H1 (cell line): ENCODE results near the gene WDR5. TPM values are rescaled to one million over a fixed set of nuclear protein-coding genes. Genes with fewer than 3 reads are reported as not detected.

Source experiments
- ASH2L ChIP-seq: fragments of 200-600, 300-600 bp; sonication (generic); IDR thresholded peaks from one replicate; pipeline ENCODE4 v1.7.1; 2017; ENCODE audit warnings: low read length
- CHD1 ChIP-seq: IDR thresholded peaks from 2 replicates; pipeline ENCODE4 v1.6.1; 2012; ENCODE audit warnings: low read depth, low read length, improper control_type of control experiment
- EP300 ChIP-seq, 2 experiments: IDR thresholded peaks; 1 replicate in 1 of 2; 2 replicates in 1 of 2; pipeline ENCODE4 v1.6.1; 2011 to 2012; ENCODE audit warnings: low read depth in 2 of 2, low read length in 2 of 2, mild to moderate bottlenecking in 2 of 2, borderline replicate concordance in 1 of 2, inconsistent platforms in 1 of 2, moderate library complexity in 1 of 2
- GABPA ChIP-seq: IDR thresholded peaks from 2 replicates; pipeline ENCODE4 v1.6.1; 2011; ENCODE audit warnings: mild to moderate bottlenecking, low read length, moderate library complexity, borderline replicate concordance; ENCODE audit not compliant: insufficient read depth
- KDM4A ChIP-seq: IDR thresholded peaks from one replicate; pipeline ENCODE4 v1.7.1; 2012; ENCODE audit warnings: low read depth, mild to moderate bottlenecking, moderate library complexity, low read length, inconsistent platforms; ENCODE audit not compliant: severe bottlenecking
- POLR2AphosphoS5 ChIP-seq: IDR thresholded peaks from 2 replicates; pipeline ENCODE4 v1.6.1; 2011; ENCODE audit warnings: low read depth, low read length
- RBBP5 ChIP-seq: IDR thresholded peaks from 2 replicates; pipeline ENCODE4 v1.7.1; 2012; ENCODE audit warnings: low read depth, mild to moderate bottlenecking, inconsistent platforms, low read length, moderate library complexity, borderline replicate concordance
- SIX5 ChIP-seq: IDR thresholded peaks from 2 replicates; pipeline ENCODE4 v1.6.1; 2011; ENCODE audit warnings: mild to moderate bottlenecking, low read depth, low read length
- SP2 ChIP-seq: IDR thresholded peaks from 2 replicates; pipeline ENCODE4 v1.6.1; 2012; ENCODE audit warnings: mild to moderate bottlenecking, low read length, inconsistent platforms
- TBP ChIP-seq: IDR thresholded peaks from 2 replicates; pipeline ENCODE4 v1.6.1; 2011; ENCODE audit warnings: low read depth, low read length, improper control_type of control experiment
- ZNF274 ChIP-seq: IDR thresholded peaks from 2 replicates; pipeline ENCODE4 v1.7.0; 2012; ENCODE audit warnings: low read length, borderline replicate concordance; ENCODE audit errors: extremely low read depth
- polyA plus RNA-seq, 7 experiments: library from polyadenylated mRNA; depleted of rRNA in 3 of 7; stranded (reverse) in 5 of 7; unstranded in 2 of 7; fragments of >200 nt in 5 of 7; fragments of 200-250 nt in 2 of 7; gene quantifications; 1 replicate in 5 of 7; 2 replicates in 1 of 7; 4 replicates in 1 of 7; pipeline versions ENCODE4 v1.2.1 to v1.2.3, GENCODE V29; 2011 to 2013; ENCODE audit warnings: missing spikeins in 2 of 7, mixed read lengths in 2 of 7
- total RNA-seq: library from RNA; stranded (reverse); fragmentation: NEBNext Ultra II Directional; extraction: Animal tissue kit (Norgen Biotek cat#: 25700); gene quantifications from 2 replicates; pipeline ENCODE4 v1.2.1, GENCODE V29; 2021
- TF ChIP-seq, protein P1 (sequence below): fragments of 300-600 bp; sonication (generic); IDR thresholded peaks from 2 replicates; pipeline ENCODE4 v1.7.1; 2012; ENCODE audit warnings: low read length, moderate library complexity, mild to moderate bottlenecking, inconsistent platforms; ENCODE audit not compliant: insufficient replicate concordance

Gene WDR5
- total and polyA plus RNA-seq, 2 of the 8 experiments (the other 6 are each of a cell fraction or from before 2014, with no cell fraction given): 38.4 to 68.1 TPM

DNA sequence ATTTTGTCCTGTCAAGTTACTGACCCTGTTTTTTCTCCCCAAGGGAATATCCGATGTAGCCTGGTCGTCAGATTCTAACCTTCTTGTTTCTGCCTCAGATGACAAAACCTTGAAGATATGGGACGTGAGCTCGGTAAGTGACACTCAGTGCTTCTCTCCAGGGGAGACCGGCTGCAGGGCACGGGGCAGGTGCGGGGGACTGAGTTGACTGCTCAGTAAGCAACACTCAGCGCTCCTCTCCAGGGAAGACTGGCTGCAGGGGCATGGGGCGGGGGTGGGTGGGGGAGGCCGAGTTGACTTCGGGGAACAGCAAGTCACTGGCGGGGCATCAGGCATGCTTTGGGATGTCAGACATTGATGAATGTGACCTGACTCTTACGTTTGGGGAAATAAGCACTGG lies 6.0 kb downstream of the WDR5 start (continued):
- TF ChIP-seq, protein P1, sequence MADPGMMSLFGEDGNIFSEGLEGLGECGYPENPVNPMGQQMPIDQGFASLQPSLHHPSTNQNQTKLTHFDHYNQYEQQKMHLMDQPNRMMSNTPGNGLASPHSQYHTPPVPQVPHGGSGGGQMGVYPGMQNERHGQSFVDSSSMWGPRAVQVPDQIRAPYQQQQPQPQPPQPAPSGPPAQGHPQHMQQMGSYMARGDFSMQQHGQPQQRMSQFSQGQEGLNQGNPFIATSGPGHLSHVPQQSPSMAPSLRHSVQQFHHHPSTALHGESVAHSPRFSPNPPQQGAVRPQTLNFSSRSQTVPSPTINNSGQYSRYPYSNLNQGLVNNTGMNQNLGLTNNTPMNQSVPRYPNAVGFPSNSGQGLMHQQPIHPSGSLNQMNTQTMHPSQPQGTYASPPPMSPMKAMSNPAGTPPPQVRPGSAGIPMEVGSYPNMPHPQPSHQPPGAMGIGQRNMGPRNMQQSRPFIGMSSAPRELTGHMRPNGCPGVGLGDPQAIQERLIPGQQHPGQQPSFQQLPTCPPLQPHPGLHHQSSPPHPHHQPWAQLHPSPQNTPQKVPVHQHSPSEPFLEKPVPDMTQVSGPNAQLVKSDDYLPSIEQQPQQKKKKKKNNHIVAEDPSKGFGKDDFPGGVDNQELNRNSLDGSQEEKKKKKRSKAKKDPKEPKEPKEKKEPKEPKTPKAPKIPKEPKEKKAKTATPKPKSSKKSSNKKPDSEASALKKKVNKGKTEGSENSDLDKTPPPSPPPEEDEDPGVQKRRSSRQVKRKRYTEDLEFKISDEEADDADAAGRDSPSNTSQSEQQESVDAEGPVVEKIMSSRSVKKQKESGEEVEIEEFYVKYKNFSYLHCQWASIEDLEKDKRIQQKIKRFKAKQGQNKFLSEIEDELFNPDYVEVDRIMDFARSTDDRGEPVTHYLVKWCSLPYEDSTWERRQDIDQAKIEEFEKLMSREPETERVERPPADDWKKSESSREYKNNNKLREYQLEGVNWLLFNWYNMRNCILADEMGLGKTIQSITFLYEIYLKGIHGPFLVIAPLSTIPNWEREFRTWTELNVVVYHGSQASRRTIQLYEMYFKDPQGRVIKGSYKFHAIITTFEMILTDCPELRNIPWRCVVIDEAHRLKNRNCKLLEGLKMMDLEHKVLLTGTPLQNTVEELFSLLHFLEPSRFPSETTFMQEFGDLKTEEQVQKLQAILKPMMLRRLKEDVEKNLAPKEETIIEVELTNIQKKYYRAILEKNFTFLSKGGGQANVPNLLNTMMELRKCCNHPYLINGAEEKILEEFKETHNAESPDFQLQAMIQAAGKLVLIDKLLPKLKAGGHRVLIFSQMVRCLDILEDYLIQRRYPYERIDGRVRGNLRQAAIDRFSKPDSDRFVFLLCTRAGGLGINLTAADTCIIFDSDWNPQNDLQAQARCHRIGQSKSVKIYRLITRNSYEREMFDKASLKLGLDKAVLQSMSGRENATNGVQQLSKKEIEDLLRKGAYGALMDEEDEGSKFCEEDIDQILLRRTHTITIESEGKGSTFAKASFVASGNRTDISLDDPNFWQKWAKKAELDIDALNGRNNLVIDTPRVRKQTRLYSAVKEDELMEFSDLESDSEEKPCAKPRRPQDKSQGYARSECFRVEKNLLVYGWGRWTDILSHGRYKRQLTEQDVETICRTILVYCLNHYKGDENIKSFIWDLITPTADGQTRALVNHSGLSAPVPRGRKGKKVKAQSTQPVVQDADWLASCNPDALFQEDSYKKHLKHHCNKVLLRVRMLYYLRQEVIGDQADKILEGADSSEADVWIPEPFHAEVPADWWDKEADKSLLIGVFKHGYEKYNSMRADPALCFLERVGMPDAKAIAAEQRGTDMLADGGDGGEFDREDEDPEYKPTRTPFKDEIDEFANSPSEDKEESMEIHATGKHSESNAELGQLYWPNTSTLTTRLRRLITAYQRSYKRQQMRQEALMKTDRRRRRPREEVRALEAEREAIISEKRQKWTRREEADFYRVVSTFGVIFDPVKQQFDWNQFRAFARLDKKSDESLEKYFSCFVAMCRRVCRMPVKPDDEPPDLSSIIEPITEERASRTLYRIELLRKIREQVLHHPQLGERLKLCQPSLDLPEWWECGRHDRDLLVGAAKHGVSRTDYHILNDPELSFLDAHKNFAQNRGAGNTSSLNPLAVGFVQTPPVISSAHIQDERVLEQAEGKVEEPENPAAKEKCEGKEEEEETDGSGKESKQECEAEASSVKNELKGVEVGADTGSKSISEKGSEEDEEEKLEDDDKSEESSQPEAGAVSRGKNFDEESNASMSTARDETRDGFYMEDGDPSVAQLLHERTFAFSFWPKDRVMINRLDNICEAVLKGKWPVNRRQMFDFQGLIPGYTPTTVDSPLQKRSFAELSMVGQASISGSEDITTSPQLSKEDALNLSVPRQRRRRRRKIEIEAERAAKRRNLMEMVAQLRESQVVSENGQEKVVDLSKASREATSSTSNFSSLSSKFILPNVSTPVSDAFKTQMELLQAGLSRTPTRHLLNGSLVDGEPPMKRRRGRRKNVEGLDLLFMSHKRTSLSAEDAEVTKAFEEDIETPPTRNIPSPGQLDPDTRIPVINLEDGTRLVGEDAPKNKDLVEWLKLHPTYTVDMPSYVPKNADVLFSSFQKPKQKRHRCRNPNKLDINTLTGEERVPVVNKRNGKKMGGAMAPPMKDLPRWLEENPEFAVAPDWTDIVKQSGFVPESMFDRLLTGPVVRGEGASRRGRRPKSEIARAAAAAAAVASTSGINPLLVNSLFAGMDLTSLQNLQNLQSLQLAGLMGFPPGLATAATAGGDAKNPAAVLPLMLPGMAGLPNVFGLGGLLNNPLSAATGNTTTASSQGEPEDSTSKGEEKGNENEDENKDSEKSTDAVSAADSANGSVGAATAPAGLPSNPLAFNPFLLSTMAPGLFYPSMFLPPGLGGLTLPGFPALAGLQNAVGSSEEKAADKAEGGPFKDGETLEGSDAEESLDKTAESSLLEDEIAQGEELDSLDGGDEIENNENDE: no peak
- TF ChIP-seq RBBP5: no peak
- TF ChIP-seq ASH2L: no peak
- TF ChIP-seq GABPA: no peak
- TF ChIP-seq POLR2AphosphoS5: no peak
- TF ChIP-seq ZNF274: no peak
- no peak for TF ChIP-seq SIX5
- no peak for TF ChIP-seq CHD1
- TF ChIP-seq EP300 (IDR thresholded peaks at IDR 0.05; ENCODE audit: borderline replicate concordance in 1 of 2, low read depth in 2 of 2, low read length in 2 of 2): no peak
- no peak for TF ChIP-seq KDM4A
- TF ChIP-seq SP2: no peak
- TF ChIP-seq TBP: no peak
